Measurements from ENCODE around the gene UBQLN2.
"Not testable (repeated sequence)": the region's sequence is repeated elsewhere in the genome, so short reads cannot be mapped to it uniquely, and the experiment has no call there.

The UBQLN2 gene

DNA sequence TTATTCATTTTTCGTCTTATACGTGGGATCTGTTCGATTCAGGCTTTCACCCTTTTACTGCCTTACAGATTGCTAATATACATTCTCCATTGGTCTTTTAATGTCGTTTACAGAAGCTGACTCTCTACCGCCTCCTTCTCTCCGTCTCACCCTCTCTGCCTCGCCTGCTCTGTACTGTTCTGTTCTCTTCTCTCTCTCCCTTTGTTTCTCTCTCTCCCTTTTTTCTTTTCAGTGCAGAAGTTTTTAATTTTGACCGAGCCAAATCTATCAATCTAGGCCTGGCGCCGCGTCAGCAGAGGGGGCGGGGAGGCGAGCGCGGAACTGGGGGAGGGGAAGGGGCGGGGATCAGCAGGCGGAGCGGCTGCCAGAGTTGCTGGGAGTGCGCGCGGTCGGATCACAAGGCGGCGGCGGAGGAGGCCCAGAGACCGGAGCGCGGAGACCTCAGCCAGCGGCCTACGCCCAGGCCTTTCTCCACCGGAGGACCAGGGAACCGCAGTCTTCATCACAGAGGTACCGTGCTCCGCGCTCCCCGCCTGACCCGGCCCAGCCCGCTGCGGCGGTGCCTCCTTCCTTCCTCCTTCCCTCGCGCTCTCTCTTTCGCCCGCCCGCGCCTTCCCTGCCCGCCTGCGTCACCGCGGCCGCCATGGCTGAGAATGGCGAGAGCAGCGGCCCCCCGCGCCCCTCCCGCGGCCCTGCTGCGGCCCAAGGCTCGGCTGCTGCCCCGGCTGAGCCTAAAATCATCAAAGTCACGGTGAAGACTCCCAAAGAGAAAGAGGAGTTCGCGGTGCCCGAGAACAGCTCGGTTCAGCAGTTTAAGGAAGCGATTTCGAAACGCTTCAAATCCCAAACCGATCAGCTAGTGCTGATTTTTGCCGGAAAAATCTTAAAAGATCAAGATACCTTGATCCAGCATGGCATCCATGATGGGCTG, at the start of gene UBQLN2:
Gene UBQLN2, plus strand, starts transcription at position 397 of the 931 bp plus-strand sequence. Its CDS starts 247 bp downstream, at position 644.
- DNase-seq: peak; percentile 91

- no peak for DNase-seq
Observed at GRCh38 chrX:56519642-56520041, 43.8 kb upstream of the UBQLN2 start.

GRCh38 chrX:56529482-56530007, 33.9 kb upstream of the UBQLN2 start:
- DNase-seq: not testable (repeated sequence)

DNA sequence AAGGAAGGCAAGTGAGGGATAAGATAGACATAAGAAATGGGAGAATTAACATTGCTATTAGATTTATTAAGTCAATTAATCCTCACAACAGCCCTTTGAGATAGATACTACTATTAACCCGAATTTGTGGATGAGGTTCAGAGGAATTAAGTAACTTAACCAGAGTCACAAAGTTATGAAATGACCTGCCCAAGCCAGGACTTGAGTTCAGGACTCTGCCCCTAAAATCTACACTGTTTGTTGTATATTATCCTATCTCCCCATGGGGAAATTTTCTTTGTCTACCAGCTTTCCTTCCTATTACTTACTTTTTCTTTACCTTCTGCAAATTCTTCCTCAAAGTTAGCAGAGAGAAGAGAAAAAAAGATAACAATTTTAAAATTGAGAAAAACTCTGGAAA, 33.4 kb upstream of the UBQLN2 start:
- no peak for DNase-seq

DNA sequence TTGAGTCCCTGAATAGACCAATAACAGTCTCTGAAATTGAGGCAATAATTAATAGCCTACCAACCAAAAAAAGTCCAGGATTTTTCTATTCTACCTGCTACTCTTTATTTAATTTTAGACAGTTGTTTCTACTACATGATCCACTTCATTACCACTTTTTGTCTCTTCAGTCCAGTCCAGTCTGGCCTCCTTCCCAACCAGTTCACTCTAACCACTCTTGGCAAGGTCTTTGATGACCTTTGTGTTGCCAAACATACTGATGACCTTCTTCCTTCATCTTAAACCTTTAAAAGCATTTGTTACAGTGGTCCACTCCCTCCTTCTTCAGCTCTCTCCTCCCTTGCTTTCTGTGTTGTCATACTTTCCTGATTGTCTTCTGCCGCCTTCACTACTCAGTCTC, 12.8 kb upstream of the UBQLN2 start:
- no peak for DNase-seq

- DNase-seq: no peak
Observed at GRCh38 chrX:56554870-56555269, 8.6 kb upstream of the UBQLN2 start.

DNA sequence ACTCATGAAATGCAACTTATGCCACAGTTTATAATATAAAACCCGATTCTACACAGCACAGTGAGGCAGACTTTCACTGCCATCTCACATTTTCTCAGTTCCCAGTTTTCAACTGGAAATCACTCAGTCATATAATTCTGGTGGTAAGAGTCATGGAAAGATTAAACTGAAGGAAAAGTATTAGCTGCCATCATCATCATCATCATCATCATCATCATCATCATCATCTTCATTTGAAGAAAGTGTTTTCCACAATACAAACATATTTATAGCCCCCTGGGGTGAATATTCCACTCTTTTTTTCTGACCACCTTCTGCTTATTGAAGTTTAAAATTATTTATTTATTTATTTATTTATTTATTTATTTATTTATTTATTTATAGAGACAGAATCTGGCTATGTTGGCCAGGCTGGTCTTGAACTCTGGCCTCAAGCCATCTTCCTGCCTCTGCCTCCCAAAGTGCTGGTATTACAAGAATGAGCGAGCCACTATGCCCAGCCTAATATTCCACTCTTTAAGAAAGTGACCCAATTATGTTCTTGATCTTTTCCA, 6.0 kb upstream of the UBQLN2 start:
- DNase-seq: no peak

DNA sequence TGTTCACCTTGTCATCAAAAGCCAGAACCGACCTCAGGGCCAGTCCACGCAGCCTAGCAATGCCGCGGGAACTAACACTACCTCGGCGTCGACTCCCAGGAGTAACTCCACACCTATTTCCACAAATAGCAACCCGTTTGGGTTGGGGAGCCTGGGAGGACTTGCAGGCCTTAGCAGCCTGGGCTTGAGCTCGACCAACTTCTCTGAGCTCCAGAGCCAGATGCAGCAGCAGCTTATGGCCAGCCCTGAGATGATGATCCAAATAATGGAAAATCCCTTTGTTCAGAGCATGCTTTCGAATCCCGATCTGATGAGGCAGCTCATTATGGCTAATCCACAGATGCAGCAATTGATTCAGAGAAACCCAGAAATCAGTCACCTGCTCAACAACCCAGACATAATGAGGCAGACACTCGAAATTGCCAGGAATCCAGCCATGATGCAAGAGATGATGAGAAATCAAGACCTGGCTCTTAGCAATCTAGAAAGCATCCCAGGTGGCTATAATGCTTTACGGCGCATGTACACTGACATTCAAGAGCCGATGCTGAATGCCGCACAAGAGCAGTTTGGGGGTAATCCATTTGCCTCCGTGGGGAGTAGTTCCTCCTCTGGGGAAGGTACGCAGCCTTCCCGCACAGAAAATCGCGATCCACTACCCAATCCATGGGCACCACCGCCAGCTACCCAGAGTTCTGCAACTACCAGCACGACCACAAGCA, 898 bp downstream of the UBQLN2 start:
- peak; percentile 22 for DNase-seq

GRCh38 chrX:56564921-56565840, 1.8 kb downstream of the UBQLN2 start:
- no peak for DNase-seq

- no peak for DNase-seq
Observed at GRCh38 chrX:56569378-56570057, 6.1 kb downstream of the UBQLN2 start.

DNA sequence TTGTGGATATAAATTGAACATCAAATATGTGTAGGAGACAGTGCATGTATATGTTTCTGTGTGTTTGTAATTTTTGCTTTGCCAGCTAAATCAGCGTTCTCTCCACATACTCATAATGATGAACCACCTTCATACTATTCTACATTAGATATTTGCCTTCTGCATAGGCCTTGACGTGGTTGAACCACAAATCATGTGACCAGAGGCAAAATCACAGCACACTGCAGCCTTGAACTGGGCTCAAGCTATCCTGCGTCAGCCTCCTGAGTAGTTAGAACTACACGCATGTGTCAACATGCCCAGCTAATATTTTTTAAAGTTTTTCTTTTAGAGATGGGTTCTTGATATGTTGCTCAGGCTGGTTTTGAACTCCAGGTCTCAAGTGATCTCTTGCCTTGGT, 9.5 kb downstream of the UBQLN2 start:
- DNase-seq: no peak

GRCh38 chrX:56574861-56575260, 11.4 kb downstream of the UBQLN2 start:
- DNase-seq: no peak

DNA sequence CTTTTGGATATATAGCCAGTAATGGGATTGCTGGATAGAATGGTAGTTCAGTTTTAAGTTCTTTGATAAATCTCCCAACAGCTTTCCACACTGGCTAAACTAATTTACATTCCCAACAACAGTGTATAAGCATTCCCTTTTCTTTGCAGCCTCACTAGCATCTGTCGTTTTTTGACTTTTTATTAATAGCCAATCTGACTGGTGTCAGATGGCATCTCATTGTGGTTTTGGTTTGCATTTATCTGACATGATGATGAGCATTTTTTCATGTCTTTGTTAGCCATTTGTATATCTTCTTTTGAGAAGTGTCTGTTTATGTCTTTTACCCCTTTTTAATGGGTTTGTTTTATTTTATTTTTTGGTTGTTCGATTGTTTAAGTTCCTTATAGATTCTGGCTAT, 13.3 kb downstream of the UBQLN2 start:
- DNase-seq: no peak

DNA sequence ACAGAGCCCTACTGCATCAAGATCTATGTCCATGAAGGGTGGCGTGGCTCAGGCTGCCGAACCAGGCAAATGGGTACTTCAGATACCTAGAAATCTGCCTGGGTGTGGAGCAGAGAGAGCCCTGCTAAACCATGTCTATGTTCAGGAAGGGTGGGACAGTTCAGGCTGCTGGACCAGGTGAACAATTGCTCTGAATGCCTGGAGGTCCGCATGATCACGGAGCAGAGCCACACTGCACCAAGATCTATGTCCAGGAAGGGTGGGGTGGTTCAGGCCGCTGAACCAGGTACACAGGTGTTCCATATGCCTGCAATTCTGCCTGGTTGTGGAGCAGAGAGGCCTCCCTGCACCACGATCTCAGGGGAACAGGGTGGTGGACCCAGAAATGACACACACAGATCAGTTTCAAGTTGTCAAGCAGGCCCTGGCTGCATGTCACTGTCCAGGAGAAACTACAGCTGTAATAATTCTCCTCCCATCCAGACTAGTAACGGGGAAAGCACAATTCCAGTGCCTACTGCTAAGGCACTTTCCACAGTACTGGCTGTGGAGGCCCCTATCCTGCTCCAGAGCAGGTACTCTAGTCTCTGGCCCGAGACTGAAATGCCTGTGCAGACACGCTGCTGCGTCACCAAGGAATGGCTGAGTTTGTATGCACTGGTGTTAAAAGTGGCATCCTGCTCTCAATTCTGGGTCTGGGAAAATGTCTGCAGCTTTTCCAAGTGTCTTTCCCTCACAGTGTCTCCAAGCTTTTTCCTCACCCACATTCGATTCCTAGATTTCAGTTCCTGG, 25.2 kb downstream of the UBQLN2 start:
- no peak for DNase-seq

DNA sequence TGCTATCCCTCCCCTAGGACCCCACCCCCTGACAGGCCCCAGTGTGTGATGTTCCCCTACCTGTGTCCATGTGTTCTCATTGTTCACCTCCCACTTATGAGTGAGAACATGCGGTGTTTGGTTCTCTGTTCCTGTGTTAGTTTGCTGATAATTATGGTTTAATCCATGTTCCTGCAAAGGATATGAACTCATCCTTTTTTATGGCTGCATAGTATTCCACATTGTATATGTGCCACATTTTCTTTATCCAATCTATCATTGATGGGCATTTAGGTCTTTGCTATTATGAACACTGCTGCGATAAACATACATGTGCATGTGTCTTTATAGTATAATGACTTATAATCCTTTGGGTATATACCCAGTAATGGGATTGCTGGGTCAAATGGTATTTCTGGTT, 28.4 kb downstream of the UBQLN2 start:
- not testable (repeated sequence) for DNase-seq

GRCh38 chrX:56600141-56600540, 36.7 kb downstream of the UBQLN2 start:
- DNase-seq: no peak

- no peak for DNase-seq
Observed at GRCh38 chrX:56600987-56601386, 37.6 kb downstream of the UBQLN2 start.

DNA sequence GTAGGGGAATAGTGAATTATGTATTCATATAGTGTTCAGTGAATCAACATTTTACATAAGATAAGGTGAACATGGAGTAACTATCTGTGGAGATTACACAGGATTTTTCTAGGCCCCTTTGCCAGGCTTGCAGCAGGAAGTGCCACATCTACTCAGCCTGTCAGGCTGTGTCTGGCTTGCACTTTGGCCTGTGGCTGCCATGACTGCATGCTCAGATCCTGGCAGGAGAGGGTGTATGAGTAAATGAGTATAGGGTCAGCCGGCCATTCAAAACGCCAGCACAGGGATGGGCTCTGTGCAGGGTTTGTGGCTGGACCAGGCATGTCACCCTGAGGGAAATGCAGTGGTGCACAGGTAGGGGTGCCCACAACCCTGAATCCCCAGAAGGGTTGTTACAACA, 51.9 kb downstream of the UBQLN2 start:
- DNase-seq: no peak
